Stomach (tissue), 9 donors: ENCODE data around the gene CPB2. TPM values are rescaled to one million over a fixed set of nuclear protein-coding genes. Genes with fewer than 3 reads are reported as not detected.

Experiments
- DNase-seq, 2 donors: peaks; one replicate each; pipeline versions ENCODE4 v3.0.0 to v3.0.0-alpha.2; 2013 to 2019
- H3K27ac ChIP-seq, 5 donors: fragments of 200-600 bp in 4 of 5; sonication (generic) in 4 of 5; one replicate each; pipeline ENCODE4 v1.5.1; 2013 to 2019; ENCODE audit warnings: mild to moderate bottlenecking in 1 of 5, moderate library complexity in 1 of 5
- H3K27me3 ChIP-seq, 3 donors: fragments of 200-600 bp; sonication (generic); one replicate each; pipeline ENCODE4 v1.5.1; 2017 to 2019; ENCODE audit warnings: mixed run types in 1 of 3
- H3K36me3 ChIP-seq, 4 donors: fragments of 200-600 bp; sonication (generic); 1 replicate in 3 of 4; 2 replicates in 1 of 4; pipeline ENCODE4 v1.5.1; 2016 to 2019
- H3K4me1 ChIP-seq, 4 donors: fragments of 200-600 bp; sonication (generic); one replicate each; pipeline ENCODE4 v1.5.1; 2016 to 2019
- H3K4me3 ChIP-seq, 4 donors: fragments of 200-600 bp; sonication (generic) in 3 of 4; one replicate each; pipeline ENCODE4 v1.5.1; 2016 to 2019; ENCODE audit warnings: mild to moderate bottlenecking in 1 of 4
- H3K9me3 ChIP-seq, 4 donors: fragments of 200-600 bp; sonication (generic); one replicate each; pipeline ENCODE4 v1.5.1; 2016 to 2019
- CTCF ChIP-seq, 7 experiments: fragments of 450-650 bp in 4 of 7; fragments of 200-600 bp in 3 of 7; sonication (generic) in 3 of 7; IDR thresholded peaks; one replicate each; pipeline ENCODE4 v1.5.1; 2016 to 2019; ENCODE audit warnings: antibody characterized with exemption in 7 of 7, control low read depth in 2 of 7, mild to moderate bottlenecking in 1 of 7
- EP300 ChIP-seq: sonication (generic); formaldehyde crosslinking; IDR thresholded peaks from one replicate; pipeline ENCODE4 v1.6.1; 2017; ENCODE audit warnings: antibody characterized with exemption
- POLR2A ChIP-seq, 4 donors: fragments of 450-650 bp; IDR thresholded peaks; one replicate each; pipeline ENCODE4 v1.6.1; 2016; ENCODE audit warnings: antibody characterized with exemption in 4 of 4, control low read depth in 2 of 4, mild to moderate bottlenecking in 1 of 4, moderate library complexity in 1 of 4
- POLR2AphosphoS5 ChIP-seq, 3 donors: sonication (generic); formaldehyde crosslinking; IDR thresholded peaks; one replicate each; pipeline ENCODE4 v1.6.1; 2016; ENCODE audit warnings: antibody characterized with exemption in 3 of 3
- WGBS, 5 donors: extraction: QIAGEN DNeasy Blood & Tissue Kit in 3 of 5; methylation state at CpG; one replicate each; pipeline versions ENCODE4 v1.1.5 to v1.1.7; 2013 to 2018; 5-methylcytosine and 5-hydroxymethylcytosine counted together
- intact Hi-C: fragments of 100-400 bp; cut with DNase I; formaldehyde crosslinking; loops from one replicate; pipeline ENCODE4 v1.15.1; 2023; ENCODE audit warnings: low total_unique reads
- polyA plus RNA-seq, 3 donors: library from polyadenylated mRNA; stranded (reverse); fragments of 200-250 nt; gene quantifications; one replicate each; pipeline ENCODE4 v1.2.3, GENCODE V29; 2013
- total RNA-seq, 5 donors: library from RNA; depleted of rRNA; stranded (reverse); fragments of >200 nt; gene quantifications; one replicate each; pipeline versions ENCODE4 v1.1.0 to v1.2.3, GENCODE V29; 2014 to 2016
- donor health status: healthy with polysubstance abuse.
- donor health status: Bipolar disorder and iron deficiency.
- donor health status: healthy.

Gene CPB2
- total and polyA plus RNA-seq, 8 donors, result 0.37 to 2.2 TPM; not detected in 6

GRCh38 chr13:46076827-46077226 is 28.0 kb downstream of the CPB2 start:
- no peak for TF ChIP-seq POLR2A (IDR thresholded peaks at IDR 0.05)
- no peak for TF ChIP-seq CTCF (IDR thresholded peaks at IDR 0.05)
- TF ChIP-seq POLR2AphosphoS5 (IDR thresholded peaks at IDR 0.05), result no peak
- no peak for TF ChIP-seq EP300
- no peaks in the 10 kb centered on the region for H3K9me3 ChIP-seq
- H3K4me3 ChIP-seq, result no peak overlapping the region
- 63 to 96% (median 89%) methylated on average over 3 of the region's 3 CpGs for WGBS, 5 donors
- H3K36me3 ChIP-seq, result no peaks in the 10 kb centered on the region
- no peaks in the 10 kb centered on the region for H3K27me3 ChIP-seq
- no peaks in the 10 kb centered on the region for H3K4me1 ChIP-seq
- H3K27ac ChIP-seq, result no peak overlapping the region
- intact Hi-C loops, result no loop called here
- DNase-seq, result no peak

- 94 to 100% (median 97%) methylated on average over 1 of the region's 1 CpG for WGBS, 5 donors
- no peaks in the 10 kb centered on the region for H3K4me1 ChIP-seq
- DNase-seq, result no peak
- TF ChIP-seq CTCF (IDR thresholded peaks at IDR 0.05) (no peak), EP300 (no peak), POLR2A (IDR thresholded peaks at IDR 0.05) (no peak), POLR2AphosphoS5 (IDR thresholded peaks at IDR 0.05) (no peak)
- no peaks in the 10 kb centered on the region for H3K27me3 ChIP-seq
- intact Hi-C loops, result no loop called here
- H3K9me3 ChIP-seq, result no peaks in the 10 kb centered on the region
- H3K36me3 ChIP-seq, result no peaks in the 10 kb centered on the region
- H3K27ac ChIP-seq, result no peak overlapping the region
- no peak overlapping the region for H3K4me3 ChIP-seq
Observed at GRCh38 chr13:46075811-46076210, 29.0 kb downstream of the CPB2 start.

GRCh38 chr13:46071590-46072249 is 33.1 kb downstream of the CPB2 start:
- Histone ChIP-seq H3K9me3 (no peaks in the 10 kb centered on the region), H3K27ac (no peak overlapping the region), H3K27me3 (no peaks in the 10 kb centered on the region), H3K36me3 (no peaks in the 10 kb centered on the region), H3K4me3 (no peak overlapping the region), H3K4me1 (no peaks in the 10 kb centered on the region)
- 79 to 93% (median 87%) methylated on average over 5 of the region's 5 CpGs for WGBS, 5 donors
- TF ChIP-seq EP300 (no peak), POLR2AphosphoS5 (IDR thresholded peaks at IDR 0.05) (no peak), POLR2A (IDR thresholded peaks at IDR 0.05) (no peak), CTCF (IDR thresholded peaks at IDR 0.05) (no peak)
- no peak for DNase-seq
- intact Hi-C loops, result no loop called here

GRCh38 chr13:46063292-46063691 is 41.5 kb downstream of the CPB2 start:
- intact Hi-C loops, result no loop called here
- Histone ChIP-seq H3K27ac (no peak overlapping the region), H3K27me3 (no peaks in the 10 kb centered on the region), H3K36me3 (no peaks in the 10 kb centered on the region), H3K4me1 (no peaks in the 10 kb centered on the region), H3K9me3 (no peaks in the 10 kb centered on the region), H3K4me3 (no peak overlapping the region)
- TF ChIP-seq POLR2A (IDR thresholded peaks at IDR 0.05) (no peak), CTCF (IDR thresholded peaks at IDR 0.05) (no peak), POLR2AphosphoS5 (IDR thresholded peaks at IDR 0.05) (no peak)
- 94 to 98% (median 96%) methylated on average over 2 of the region's 2 CpGs for WGBS, 5 donors
- no peak for DNase-seq
